DMS153 (cell line): ENCODE measurements around the gene HEATR5A.
"Not testable (repeated sequence)": the region's sequence is repeated elsewhere in the genome, so short reads cannot be mapped to it uniquely, and the experiment has no call there.

ENCODE experiments used
- DNase-seq: peaks from one replicate; lab custom pipeline; 2025; lab: John Stamatoyannopoulos, UW

HEATR5A gene

GRCh38 chr14:31283578-31284252 is 136.6 kb downstream of the HEATR5A start:
- DNase-seq, result no peak

GRCh38 chr14:31283153-31283552 is 137.2 kb downstream of the HEATR5A start:
- DNase-seq, result no peak

DNA sequence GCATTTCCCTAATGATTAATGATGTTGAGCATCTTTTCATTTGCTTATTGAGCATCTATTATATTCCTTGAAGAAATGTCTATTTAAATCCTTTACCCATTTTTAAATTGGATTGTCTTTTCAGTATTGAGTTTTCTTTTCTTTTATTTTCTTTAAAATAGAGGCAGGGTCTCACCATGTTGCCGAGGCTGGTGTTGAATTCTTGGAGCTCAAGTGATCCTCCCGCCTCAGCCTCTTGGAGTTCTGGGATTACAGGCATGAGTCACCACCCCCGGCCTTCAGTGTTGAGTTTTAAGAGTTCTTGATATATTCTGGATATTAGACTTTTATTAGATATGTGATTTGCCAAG is 139.5 kb downstream of the HEATR5A start:
- no peak for DNase-seq

DNA sequence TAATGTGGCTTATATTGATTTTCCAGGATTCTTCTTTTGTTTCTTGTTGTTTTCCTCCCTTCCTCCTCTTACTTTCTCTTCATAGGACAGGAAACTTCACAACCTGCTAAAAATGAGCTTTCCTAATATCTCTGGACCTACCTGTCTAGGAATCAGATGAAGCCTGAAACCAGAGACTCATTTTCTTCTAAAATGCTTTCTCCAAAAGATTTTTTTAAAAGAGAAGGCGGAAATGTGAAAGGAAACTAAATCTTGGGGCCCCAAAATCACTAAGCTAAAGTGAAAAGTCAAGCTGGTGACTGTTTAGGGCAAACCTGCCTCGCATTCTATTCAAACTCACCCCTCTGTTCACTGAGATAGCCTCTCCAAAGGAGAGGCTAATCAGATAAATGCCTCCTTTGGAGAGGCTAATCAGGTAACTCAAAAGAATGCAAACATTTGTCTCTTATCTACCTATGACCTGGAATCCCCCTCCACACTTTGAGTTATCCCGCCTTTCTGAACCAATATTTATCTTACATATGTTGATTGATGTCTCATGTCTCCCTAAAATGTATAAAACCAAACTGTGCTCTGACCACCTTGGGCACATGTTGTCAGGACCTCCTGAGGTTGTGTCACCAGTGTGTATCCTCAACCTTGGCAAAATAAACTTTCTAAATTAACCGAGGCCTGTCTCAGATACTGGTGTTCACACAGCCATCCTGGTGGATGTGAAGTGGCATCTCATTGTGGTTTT is 140.0 kb downstream of the HEATR5A start:
- DNase-seq, result no peak

DNA sequence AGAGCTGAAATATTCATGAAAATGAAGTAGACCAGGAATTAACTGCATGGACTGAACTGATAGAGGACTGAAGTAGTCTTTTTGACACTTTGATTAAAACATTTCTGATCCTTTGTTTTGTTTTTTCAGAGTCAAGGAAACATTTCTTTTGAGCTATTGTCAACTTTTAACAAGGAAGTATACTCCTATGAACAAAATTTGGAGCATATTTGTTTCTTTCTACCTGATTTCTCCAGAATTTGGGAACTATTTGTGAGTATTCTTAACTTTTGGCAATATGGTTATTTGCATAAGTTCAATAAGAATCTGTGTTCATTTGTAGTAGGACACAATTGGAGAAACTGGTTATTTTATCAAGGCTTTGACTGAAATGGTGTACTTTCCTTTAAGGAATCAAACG is 141.5 kb downstream of the HEATR5A start:
- DNase-seq, result no peak

DNA sequence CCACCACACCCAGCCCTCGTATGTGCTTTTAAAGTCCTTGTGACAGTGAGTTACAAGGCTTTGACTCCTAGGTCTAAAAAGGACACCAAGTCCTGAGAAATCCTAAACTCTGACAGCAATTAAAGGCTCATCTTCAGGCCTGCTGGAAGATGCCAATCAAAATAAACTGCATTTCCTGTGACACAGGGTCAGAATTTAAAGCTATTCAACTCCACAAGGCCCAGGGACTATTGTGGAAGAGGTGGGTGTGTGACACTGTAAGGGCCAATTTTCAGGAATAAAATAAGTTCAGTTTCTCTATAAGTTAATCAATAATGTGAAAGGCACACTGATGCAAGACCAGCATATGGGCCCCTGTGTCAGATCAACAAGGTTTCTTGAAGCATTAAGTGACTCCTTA is 143.3 kb downstream of the HEATR5A start:
- DNase-seq, result no peak

GRCh38 chr14:31276417-31276816 is 143.9 kb downstream of the HEATR5A start:
- not testable (repeated sequence) for DNase-seq

- no peak for DNase-seq
Observed at GRCh38 chr14:31275731-31276130, 144.6 kb downstream of the HEATR5A start.

DNA sequence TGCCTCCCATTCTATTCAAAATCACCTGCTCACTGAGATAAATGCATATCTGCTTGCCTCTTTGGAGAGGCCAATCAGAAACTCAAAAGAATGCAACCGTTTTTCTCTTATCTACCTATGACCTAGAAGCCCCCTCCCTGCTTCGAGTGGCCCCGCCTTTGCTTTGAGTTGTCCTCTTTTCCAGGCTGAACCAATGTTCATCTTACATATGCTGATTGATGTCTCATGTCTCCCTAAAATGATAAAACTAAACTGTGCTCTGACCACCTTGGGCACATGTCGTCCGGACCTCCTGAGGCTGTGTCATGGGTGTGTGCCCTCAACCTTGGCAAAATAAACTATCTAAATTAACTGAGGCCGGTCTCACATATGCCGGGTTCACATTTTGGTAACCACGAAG is 148.7 kb downstream of the HEATR5A start:
- DNase-seq, result no peak

DNA sequence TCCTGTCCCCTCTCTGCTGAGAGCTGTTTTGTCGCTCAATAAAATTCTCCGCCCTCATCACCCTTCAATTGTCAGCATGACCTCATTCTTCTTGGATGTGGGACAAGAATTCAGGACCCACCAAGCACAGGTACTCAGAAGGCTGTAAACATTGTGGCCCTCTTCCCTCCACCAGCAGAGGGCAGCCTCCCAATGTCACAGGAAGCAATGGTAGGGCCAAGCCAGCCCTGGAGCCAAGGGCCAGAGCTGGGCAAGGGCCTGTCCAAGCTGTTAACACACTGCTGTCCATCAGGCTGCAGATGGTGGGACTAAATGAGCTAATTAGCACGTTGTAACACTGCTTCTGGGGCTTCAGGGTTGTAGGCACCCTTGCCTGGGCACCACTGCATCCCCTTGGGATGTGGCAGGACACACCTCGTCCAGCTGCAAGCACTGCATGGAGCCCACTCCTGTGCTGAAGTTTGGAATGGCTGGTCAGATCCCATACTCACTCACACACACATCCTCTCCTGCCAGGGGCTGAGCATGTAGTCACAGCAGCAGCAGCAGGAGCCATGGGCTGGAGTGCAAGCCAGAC is 150.1 kb downstream of the HEATR5A start:
- no peak for DNase-seq

GRCh38 chr14:31269634-31270195 is 150.6 kb downstream of the HEATR5A start:
- DNase-seq, result no peak

DNA sequence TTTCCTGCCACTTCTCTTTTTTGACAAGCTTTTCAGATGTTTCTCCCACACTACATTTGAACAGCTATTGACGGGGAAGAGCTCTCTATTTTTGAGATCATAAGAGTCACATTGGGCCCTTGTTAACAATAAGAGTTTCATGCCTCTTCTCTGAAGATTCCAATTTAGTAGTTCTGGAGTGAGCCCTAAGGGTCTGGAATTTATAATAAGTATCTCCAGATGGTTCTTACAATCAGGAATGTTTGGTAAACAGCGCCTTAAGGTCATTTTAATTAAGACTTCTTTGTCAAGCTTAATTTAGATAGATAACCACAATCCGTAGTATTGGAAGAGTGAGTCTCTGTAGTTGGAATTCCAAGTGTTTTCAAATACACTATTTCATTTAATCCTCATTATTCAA is 152.1 kb downstream of the HEATR5A start:
- DNase-seq, result no peak

- DNase-seq, result no peak
Observed at GRCh38 chr14:31266437-31267331, 153.7 kb downstream of the HEATR5A start.

- no peak for DNase-seq
Observed at GRCh38 chr14:31265701-31266398, 154.5 kb downstream of the HEATR5A start.

- no peak for DNase-seq
Observed at GRCh38 chr14:31263485-31264133, 156.7 kb downstream of the HEATR5A start.

- DNase-seq, result peak; percentile 26
Observed at GRCh38 chr14:31261859-31262731, 158.3 kb downstream of the HEATR5A start.

GRCh38 chr14:31261523-31261858 is 158.9 kb downstream of the HEATR5A start:
- DNase-seq, result no peak

GRCh38 chr14:31259040-31259435 is 161.3 kb downstream of the HEATR5A start:
- not testable (repeated sequence) for DNase-seq

DNA sequence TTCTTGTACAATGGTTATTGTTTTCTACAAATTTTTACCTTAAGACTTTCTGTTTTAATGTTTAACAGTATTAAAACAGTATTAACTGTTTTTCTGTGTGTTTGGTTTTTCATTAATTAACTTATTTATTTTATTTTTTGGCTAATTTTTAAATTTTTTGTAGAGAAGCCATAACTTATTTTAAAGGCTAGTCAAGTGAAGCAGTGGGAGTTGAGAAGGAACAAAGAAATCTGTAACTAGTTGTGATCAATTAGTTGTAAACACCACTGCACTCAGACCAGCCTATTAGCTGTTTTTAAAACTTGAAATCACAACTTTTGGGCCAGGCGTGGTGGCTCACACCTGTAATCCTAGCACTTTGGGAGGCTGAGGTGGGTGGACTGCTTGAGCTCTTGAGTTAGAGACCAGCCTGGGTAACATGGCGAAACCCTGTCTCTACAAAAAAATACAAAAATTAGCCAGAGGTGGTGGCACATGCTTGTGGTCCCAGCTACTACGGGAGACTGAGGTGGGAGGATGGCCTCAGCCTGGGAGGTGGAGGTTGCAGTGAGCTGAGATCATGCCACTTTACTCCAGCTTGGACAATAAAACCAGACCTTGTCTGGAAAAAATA is 161.8 kb downstream of the HEATR5A start:
- DNase-seq, result no peak
